ENCODE results near the gene OLFM2. TPM values are rescaled to one million over a fixed set of nuclear protein-coding genes. Genes with fewer than 3 reads are reported as not detected.

Gene OLFM2
- total RNA-seq, 1 donor, result 0.43 TPM

GRCh38 chr19:9808855-9809824, 127.2 kb downstream of the OLFM2 start:
- TF ChIP-seq, protein P1, sequence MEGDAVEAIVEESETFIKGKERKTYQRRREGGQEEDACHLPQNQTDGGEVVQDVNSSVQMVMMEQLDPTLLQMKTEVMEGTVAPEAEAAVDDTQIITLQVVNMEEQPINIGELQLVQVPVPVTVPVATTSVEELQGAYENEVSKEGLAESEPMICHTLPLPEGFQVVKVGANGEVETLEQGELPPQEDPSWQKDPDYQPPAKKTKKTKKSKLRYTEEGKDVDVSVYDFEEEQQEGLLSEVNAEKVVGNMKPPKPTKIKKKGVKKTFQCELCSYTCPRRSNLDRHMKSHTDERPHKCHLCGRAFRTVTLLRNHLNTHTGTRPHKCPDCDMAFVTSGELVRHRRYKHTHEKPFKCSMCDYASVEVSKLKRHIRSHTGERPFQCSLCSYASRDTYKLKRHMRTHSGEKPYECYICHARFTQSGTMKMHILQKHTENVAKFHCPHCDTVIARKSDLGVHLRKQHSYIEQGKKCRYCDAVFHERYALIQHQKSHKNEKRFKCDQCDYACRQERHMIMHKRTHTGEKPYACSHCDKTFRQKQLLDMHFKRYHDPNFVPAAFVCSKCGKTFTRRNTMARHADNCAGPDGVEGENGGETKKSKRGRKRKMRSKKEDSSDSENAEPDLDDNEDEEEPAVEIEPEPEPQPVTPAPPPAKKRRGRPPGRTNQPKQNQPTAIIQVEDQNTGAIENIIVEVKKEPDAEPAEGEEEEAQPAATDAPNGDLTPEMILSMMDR (IDR thresholded peaks at IDR 0.05; ENCODE audit: insufficient read depth, low read depth, low read length), result no peak
- DNase-seq (ENCODE audit: low read depth), result no peak
- no peak overlapping the region for H3K4me3 ChIP-seq (ENCODE audit: low read depth, low read length)

- no peak overlapping the region for H3K4me3 ChIP-seq (ENCODE audit: low read depth, low read length)
- no peak for DNase-seq (ENCODE audit: low read depth)
- TF ChIP-seq, protein P1 (IDR thresholded peaks at IDR 0.05; ENCODE audit: insufficient read depth, low read depth, low read length), result no peak
Observed at GRCh38 chr19:9806803-9807202, 129.5 kb downstream of the OLFM2 start.

Small RNA genes lying within 50 kb of the gene (small RNA-seq; reads per million reads assigned to genes)
- gene RF00156, result not detected

Other genes starting within 250 kb of the OLFM2 start
- 7.7 and 10.8 TPM in 2 replicates for gene ZNF846, start 167.8 kb downstream of the OLFM2 start, total RNA-seq
- 21.6 and 26.7 TPM in 2 replicates for gene FBXL12, start 117.4 kb downstream of the OLFM2 start, total RNA-seq
- gene UBL5, start 108.6 kb downstream of the OLFM2 start, total RNA-seq, result 126 and 197 TPM in 2 replicates
- 76.0 and 87.9 TPM in 2 replicates for gene PIN1, start 101.2 kb downstream of the OLFM2 start, total RNA-seq
- gene COL5A3, start 74.0 kb upstream of the OLFM2 start, total RNA-seq, result 5.6 and 10.6 TPM in 2 replicates
- gene RDH8, start 77.0 kb upstream of the OLFM2 start, total RNA-seq, result not detected in 2 replicates
- gene SHFL, start 149.8 kb upstream of the OLFM2 start, total RNA-seq, result 24.2 and 25.9 TPM in 2 replicates
- gene ANGPTL6, start 166.2 kb upstream of the OLFM2 start, total RNA-seq, result under 0.01 TPM in 1 of 2 replicates, not detected in the other
- 23.8 and 28.1 TPM in 2 replicates for gene PPAN, start 169.8 kb upstream of the OLFM2 start, total RNA-seq
- gene P2RY11, start 175.2 kb upstream of the OLFM2 start, total RNA-seq, result 0.43 and 1.9 TPM in 2 replicates
- 244 and 264 TPM in 2 replicates for gene EIF3G, start 183.4 kb upstream of the OLFM2 start, total RNA-seq

All from fibroblast of villous mesenchyme (primary cell).